Left lung (tissue), 10 donors: Measurements from ENCODE around the gene CFAP141. TPM values are rescaled to one million over a fixed set of nuclear protein-coding genes. Genes with fewer than 3 reads are reported as not detected.

ENCODE experiments used
- ATAC-seq: fragments of 200-7000 bp; cut with Tn5 transposase; one replicate; pipeline ENCODE4 v1.9.1; 2020; ENCODE audit warnings: moderate library complexity
- DNase-seq, 4 donors: peaks; one replicate each; pipeline ENCODE4 v3.0.0-alpha.2; 2013 to 2020
- H3K27ac ChIP-seq, 2 donors: fragments of 200-600 bp; sonication (generic) in 1 of 2; one replicate each; pipeline versions ENCODE4 v1.5.0 to v1.8.0; 2020 to 2021
- H3K27me3 ChIP-seq, 2 donors: fragments of 200-600 bp; sonication (generic) in 1 of 2; one replicate each; pipeline versions ENCODE4 v1.5.0 to v1.8.0; 2020 to 2021
- H3K36me3 ChIP-seq, 2 donors: fragments of 200-600 bp; sonication (generic) in 1 of 2; one replicate each; pipeline versions ENCODE4 v1.5.0 to v1.8.0; 2020 to 2021
- H3K4me1 ChIP-seq, 2 donors: fragments of 200-600 bp; one replicate each; pipeline ENCODE4 v1.8.0; 2021
- H3K4me3 ChIP-seq, 2 donors: fragments of 200-600 bp; sonication (generic) in 1 of 2; one replicate each; pipeline versions ENCODE4 v1.5.0 to v1.8.0; 2020 to 2021; ENCODE audit warnings: mild to moderate bottlenecking in 1 of 2
- H3K9me3 ChIP-seq, 2 donors: fragments of 200-600 bp; sonication (generic) in 1 of 2; one replicate each; pipeline versions ENCODE4 v1.5.0 to v1.8.0; 2020 to 2021
- intact Hi-C, 2 donors: fragments of 100-400 bp; cut with DNase I; formaldehyde crosslinking; loops; one replicate each; pipeline versions ENCODE4 v1.11.2 to v1.14.2; 2022
- polyA plus RNA-seq, 6 donors: library from polyadenylated mRNA; unstranded; fragments of 120-200 nt; gene quantifications; one replicate each; pipeline ENCODE4 v1.2.1, GENCODE V29; 2013; ENCODE audit not compliant: insufficient read length in 6 of 6
- total RNA-seq, 2 donors: library from RNA; stranded (reverse); fragmentation: NEBNext Ultra II Directional; extraction: Animal tissue kit (Norgen Biotek cat#: 25700); gene quantifications; one replicate each; pipeline ENCODE4 v1.2.1, GENCODE V29; 2021
- TF ChIP-seq, protein P1 (sequence below), 2 donors: fragments of 200-600 bp; sonication (generic) in 1 of 2; IDR thresholded peaks; one replicate each; pipeline versions ENCODE4 v1.5.0 to v1.8.0; 2021; ENCODE audit warnings: antibody characterized with exemption in 2 of 2
- donor health status: DM: no; HTN: yes; CAD: no.
- donor health status: DM: no; HTN: no; CAD: no.

CFAP141 gene
- total and polyA plus RNA-seq, 8 donors = 0.52 to 4.4 (median 2.2) TPM; not detected in 2

- H3K4me1 ChIP-seq = peaks cover 37 to 58% of the 10 kb centered on the region in 2 donors
- no peaks in the 10 kb centered on the region for H3K9me3 ChIP-seq
- peaks cover 0 to 73% of the 10 kb centered on the region in 2 donors for H3K36me3 ChIP-seq
- H3K27me3 ChIP-seq = no peaks in the 10 kb centered on the region
- no peak for DNase-seq
- no peak for ATAC-seq
- intact Hi-C loops = no loop called here
- H3K27ac ChIP-seq = no peak overlapping the region
- no peak overlapping the region for H3K4me3 ChIP-seq
- TF ChIP-seq, protein P1, sequence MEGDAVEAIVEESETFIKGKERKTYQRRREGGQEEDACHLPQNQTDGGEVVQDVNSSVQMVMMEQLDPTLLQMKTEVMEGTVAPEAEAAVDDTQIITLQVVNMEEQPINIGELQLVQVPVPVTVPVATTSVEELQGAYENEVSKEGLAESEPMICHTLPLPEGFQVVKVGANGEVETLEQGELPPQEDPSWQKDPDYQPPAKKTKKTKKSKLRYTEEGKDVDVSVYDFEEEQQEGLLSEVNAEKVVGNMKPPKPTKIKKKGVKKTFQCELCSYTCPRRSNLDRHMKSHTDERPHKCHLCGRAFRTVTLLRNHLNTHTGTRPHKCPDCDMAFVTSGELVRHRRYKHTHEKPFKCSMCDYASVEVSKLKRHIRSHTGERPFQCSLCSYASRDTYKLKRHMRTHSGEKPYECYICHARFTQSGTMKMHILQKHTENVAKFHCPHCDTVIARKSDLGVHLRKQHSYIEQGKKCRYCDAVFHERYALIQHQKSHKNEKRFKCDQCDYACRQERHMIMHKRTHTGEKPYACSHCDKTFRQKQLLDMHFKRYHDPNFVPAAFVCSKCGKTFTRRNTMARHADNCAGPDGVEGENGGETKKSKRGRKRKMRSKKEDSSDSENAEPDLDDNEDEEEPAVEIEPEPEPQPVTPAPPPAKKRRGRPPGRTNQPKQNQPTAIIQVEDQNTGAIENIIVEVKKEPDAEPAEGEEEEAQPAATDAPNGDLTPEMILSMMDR (IDR thresholded peaks at IDR 0.05) = no peak
Observed at GRCh38 chr1:154174654-154175053, 31.5 kb downstream of the CFAP141 start.

- no peak for ATAC-seq
- H3K36me3 ChIP-seq = peaks cover 4 to 92% of the 10 kb centered on the region in 2 donors
- no peaks in the 10 kb centered on the region for H3K9me3 ChIP-seq
- H3K4me1 ChIP-seq = peaks cover 11 to 31% of the 10 kb centered on the region in 2 donors
- DNase-seq = no peak
- no peak overlapping the region for H3K27ac ChIP-seq
- intact Hi-C loops = no loop called here
- H3K4me3 ChIP-seq = no peak overlapping the region
- TF ChIP-seq, protein P1 (IDR thresholded peaks at IDR 0.05) = no peak
- H3K27me3 ChIP-seq = no peaks in the 10 kb centered on the region
Observed at GRCh38 chr1:154171880-154172279, 34.3 kb downstream of the CFAP141 start.

- peaks cover 4 to 99% of the 10 kb centered on the region in 2 donors for H3K36me3 ChIP-seq
- intact Hi-C loops = no loop called here
- DNase-seq = no peak
- peak; percentile 77 for ATAC-seq
- no peak overlapping the region for H3K27ac ChIP-seq
- H3K9me3 ChIP-seq = no peaks in the 10 kb centered on the region
- H3K4me1 ChIP-seq = peaks cover 9 to 24% of the 10 kb centered on the region in 2 donors
- no peaks in the 10 kb centered on the region for H3K27me3 ChIP-seq
- TF ChIP-seq, protein P1 (IDR thresholded peaks at IDR 0.05) = no peak
- no peak overlapping the region for H3K4me3 ChIP-seq
Observed at GRCh38 chr1:154171223-154171583, 34.9 kb downstream of the CFAP141 start.

DNA sequence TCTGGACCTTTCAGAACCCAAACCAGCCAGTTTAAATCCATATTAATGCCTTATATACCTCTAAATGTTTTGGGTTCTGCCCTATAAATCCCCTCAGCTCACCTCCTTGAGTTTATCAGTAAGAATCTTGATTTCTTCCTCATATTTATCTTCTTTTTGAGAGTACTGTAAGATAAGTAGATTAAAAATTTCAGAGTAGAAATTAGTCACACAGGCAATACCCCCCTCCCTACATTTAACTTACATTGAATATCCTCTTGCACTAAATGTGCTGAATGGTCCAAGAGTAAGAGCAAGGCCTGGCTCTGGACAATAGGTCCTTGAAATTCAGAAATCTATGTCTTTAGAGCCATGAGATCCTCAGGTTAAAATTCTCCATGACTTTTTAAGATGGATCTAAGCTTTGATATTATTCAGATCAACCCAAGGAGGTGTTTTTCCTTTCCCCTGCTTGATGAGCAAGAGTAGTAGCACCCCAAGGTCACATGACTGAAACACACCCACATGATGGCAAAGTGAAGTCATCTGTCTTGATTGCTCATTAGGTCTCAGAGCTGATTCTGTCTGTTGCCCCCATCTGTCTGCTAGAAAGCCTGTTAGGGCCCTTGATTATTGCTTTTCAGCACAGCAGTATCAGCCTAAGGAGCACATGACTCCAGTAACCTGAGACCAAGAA is 35.4 kb downstream of the CFAP141 start:
- Histone ChIP-seq H3K4me1 (peaks cover 3 to 19% of the 10 kb centered on the region in 2 donors), H3K27me3 (no peaks in the 10 kb centered on the region), H3K4me3 (no peak overlapping the region), H3K36me3 (peaks cover 4 to 100% of the 10 kb centered on the region in 2 donors), H3K27ac (no peak overlapping the region), H3K9me3 (no peaks in the 10 kb centered on the region)
- no peak for DNase-seq
- TF ChIP-seq, protein P1 (IDR thresholded peaks at IDR 0.05) = no peak
- peak; percentile 34 for ATAC-seq
- intact Hi-C loops = no loop called here

- no peak for ATAC-seq
- intact Hi-C loops = no loop called here
- Histone ChIP-seq H3K9me3 (no peaks in the 10 kb centered on the region), H3K4me1 (peaks cover 0 to 21% of the 10 kb centered on the region in 2 donors), H3K36me3 (peaks cover 4 to 100% of the 10 kb centered on the region in 2 donors), H3K27ac (no peak overlapping the region), H3K4me3 (no peak overlapping the region), H3K27me3 (no peaks in the 10 kb centered on the region)
- TF ChIP-seq, protein P1 (IDR thresholded peaks at IDR 0.05) = no peak
- no peak for DNase-seq
Observed at GRCh38 chr1:154167461-154167860, 38.7 kb downstream of the CFAP141 start.
